ENCODE results near the gene UBE2D3. TPM values are rescaled to one million over a fixed set of nuclear protein-coding genes. Genes with fewer than 3 reads are reported as not detected.

Gene UBE2D3
- total RNA-seq, 1 donor from 2014 or later: 340 TPM

- H3K4me3 Mint-ChIP-seq (ENCODE audit: unreplicated experiment): no peak overlapping the region
- FAIRE-seq: peak; percentile 60
- Histone ChIP-seq H2AFZ (ENCODE audit: low read depth, low read length) (no peak overlapping the region), H3K4me3 (ENCODE audit: insufficient read depth, low read depth, low read length) (no peak overlapping the region), H3K27me3 (ENCODE audit: insufficient read depth, low read length) (no peaks in the 10 kb centered on the region), H3K27ac (ENCODE audit: low read depth, low read length) (no peak overlapping the region), H3K36me3 (ENCODE audit: insufficient read depth, low read length) (no peaks in the 10 kb centered on the region), H3K9me3 (ENCODE audit: insufficient read depth, low read depth, low read length) (peaks cover 2% of the 10 kb centered on the region), H4K20me1 (ENCODE audit: insufficient read depth, low read length) (no peaks in the 10 kb centered on the region), H3K79me2 (ENCODE audit: insufficient read depth, low read length) (no peaks in the 10 kb centered on the region), H3K4me2 (ENCODE audit: low read length) (no peak overlapping the region), H3K4me1 (ENCODE audit: insufficient read depth, low read length) (no peaks in the 10 kb centered on the region), H3K9ac (ENCODE audit: low read length) (no peak overlapping the region)
- H3K4me1 Mint-ChIP-seq (ENCODE audit: low read depth, unreplicated experiment): no peaks in the 10 kb centered on the region
- H3K9me3 Mint-ChIP-seq (ENCODE audit: unreplicated experiment): peaks cover 17% of the 10 kb centered on the region
- no peak overlapping the region for H3K27ac Mint-ChIP-seq (ENCODE audit: unreplicated experiment)
- H3K36me3 Mint-ChIP-seq (ENCODE audit: low read depth, unreplicated experiment): peaks cover 9% of the 10 kb centered on the region
- H3K27me3 Mint-ChIP-seq (ENCODE audit: low read depth, unreplicated experiment): no peaks in the 10 kb centered on the region
- TF ChIP-seq CTCF (IDR thresholded peaks at IDR 0.05; ENCODE audit: insufficient read depth, low read depth, low read length) (no peak), EZH2 (IDR thresholded peaks at IDR 0.05; ENCODE audit: insufficient read depth, low read length) (no peak)
- no peak for DNase-seq (ENCODE audit: low read depth)
Measured at GRCh38 chr4:102858828-102859464, 31.6 kb upstream of the UBE2D3 start.

DNA sequence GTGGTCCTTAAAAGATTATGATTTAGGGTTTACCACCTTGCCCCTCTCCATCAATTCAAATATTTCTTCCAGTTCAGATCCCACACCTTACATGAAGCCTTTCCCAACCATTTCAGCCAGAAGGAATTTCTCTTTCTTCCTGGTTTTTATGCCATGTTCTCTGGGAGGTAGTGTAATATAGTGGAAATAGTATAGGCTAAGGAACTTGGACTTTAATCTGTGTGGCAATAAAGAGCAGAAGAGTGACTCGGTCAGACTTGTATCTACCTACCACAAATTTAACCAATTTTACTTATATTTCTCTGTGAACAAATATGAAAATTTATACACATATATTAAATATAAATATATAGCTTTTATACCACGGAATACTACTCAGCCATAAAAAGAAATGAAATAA is 23.0 kb upstream of the UBE2D3 start:
- H3K4me3 Mint-ChIP-seq (ENCODE audit: unreplicated experiment): no peak overlapping the region
- Histone ChIP-seq H3K9ac (ENCODE audit: low read length) (no peak overlapping the region), H3K27ac (ENCODE audit: low read depth, low read length) (no peak overlapping the region), H3K79me2 (ENCODE audit: insufficient read depth, low read length) (no peaks in the 10 kb centered on the region), H3K9me3 (ENCODE audit: insufficient read depth, low read depth, low read length) (no peaks in the 10 kb centered on the region), H3K4me2 (ENCODE audit: low read length) (no peak overlapping the region), H3K4me1 (ENCODE audit: insufficient read depth, low read length) (no peaks in the 10 kb centered on the region), H3K4me3 (ENCODE audit: insufficient read depth, low read depth, low read length) (no peak overlapping the region), H3K36me3 (ENCODE audit: insufficient read depth, low read length) (no peaks in the 10 kb centered on the region), H2AFZ (ENCODE audit: low read depth, low read length) (no peak overlapping the region), H4K20me1 (ENCODE audit: insufficient read depth, low read length) (no peaks in the 10 kb centered on the region), H3K27me3 (ENCODE audit: insufficient read depth, low read length) (no peaks in the 10 kb centered on the region)
- TF ChIP-seq EZH2 (IDR thresholded peaks at IDR 0.05; ENCODE audit: insufficient read depth, low read length): no peak
- TF ChIP-seq CTCF (IDR thresholded peaks at IDR 0.05; ENCODE audit: insufficient read depth, low read depth, low read length): no peak
- no peaks in the 10 kb centered on the region for H3K27me3 Mint-ChIP-seq (ENCODE audit: low read depth, unreplicated experiment)
- no peaks in the 10 kb centered on the region for H3K36me3 Mint-ChIP-seq (ENCODE audit: low read depth, unreplicated experiment)
- H3K27ac Mint-ChIP-seq (ENCODE audit: unreplicated experiment): no peak overlapping the region
- FAIRE-seq (no peak), DNase-seq (ENCODE audit: low read depth) (no peak)
- H3K4me1 Mint-ChIP-seq (ENCODE audit: low read depth, unreplicated experiment): no peaks in the 10 kb centered on the region
- no peaks in the 10 kb centered on the region for H3K9me3 Mint-ChIP-seq (ENCODE audit: unreplicated experiment)

DNA sequence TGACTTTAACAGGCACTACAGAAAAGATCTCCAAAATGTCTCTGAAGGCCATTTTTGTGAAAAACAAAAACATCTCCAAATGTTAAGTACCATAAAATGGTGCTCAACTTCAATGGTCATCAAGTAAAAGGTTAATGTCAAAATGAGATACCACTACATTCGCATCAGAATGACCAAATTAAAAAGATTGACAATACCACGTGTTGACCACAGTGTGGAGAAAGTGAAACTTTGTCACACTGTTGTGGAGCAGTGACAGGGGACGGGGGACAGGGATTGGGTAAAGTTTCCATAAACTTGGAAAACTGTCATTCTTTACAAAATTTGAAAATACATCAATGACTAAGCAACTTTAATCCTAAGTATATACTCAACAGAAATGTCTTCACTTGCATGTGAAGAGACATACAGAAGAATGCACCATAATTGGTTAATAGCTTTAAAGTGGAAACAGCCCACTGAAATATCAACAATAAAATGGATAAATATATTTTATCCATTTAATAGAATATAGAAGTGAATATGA is 22.3 kb upstream of the UBE2D3 start:
- H3K4me1 Mint-ChIP-seq (ENCODE audit: low read depth, unreplicated experiment): no peaks in the 10 kb centered on the region
- H3K9ac ChIP-seq (ENCODE audit: low read length): no peak overlapping the region
- no peak for FAIRE-seq
- no peaks in the 10 kb centered on the region for H3K27me3 ChIP-seq (ENCODE audit: insufficient read depth, low read length)
- no peak overlapping the region for H3K4me3 ChIP-seq (ENCODE audit: insufficient read depth, low read depth, low read length)
- H3K4me2 ChIP-seq (ENCODE audit: low read length): no peak overlapping the region
- DNase-seq (ENCODE audit: low read depth): no peak
- no peaks in the 10 kb centered on the region for H3K9me3 ChIP-seq (ENCODE audit: insufficient read depth, low read depth, low read length)
- H2AFZ ChIP-seq (ENCODE audit: low read depth, low read length): no peak overlapping the region
- H3K4me1 ChIP-seq (ENCODE audit: insufficient read depth, low read length): no peaks in the 10 kb centered on the region
- no peak for TF ChIP-seq EZH2 (IDR thresholded peaks at IDR 0.05; ENCODE audit: insufficient read depth, low read length)
- no peak for TF ChIP-seq CTCF (IDR thresholded peaks at IDR 0.05; ENCODE audit: insufficient read depth, low read depth, low read length)
- no peaks in the 10 kb centered on the region for H3K36me3 ChIP-seq (ENCODE audit: insufficient read depth, low read length)
- H3K36me3 Mint-ChIP-seq (ENCODE audit: low read depth, unreplicated experiment): no peaks in the 10 kb centered on the region
- H4K20me1 ChIP-seq (ENCODE audit: insufficient read depth, low read length): no peaks in the 10 kb centered on the region
- H3K79me2 ChIP-seq (ENCODE audit: insufficient read depth, low read length): no peaks in the 10 kb centered on the region
- H3K9me3 Mint-ChIP-seq (ENCODE audit: unreplicated experiment): no peaks in the 10 kb centered on the region
- H3K27ac Mint-ChIP-seq (ENCODE audit: unreplicated experiment): no peak overlapping the region
- no peak overlapping the region for H3K27ac ChIP-seq (ENCODE audit: low read depth, low read length)
- H3K4me3 Mint-ChIP-seq (ENCODE audit: unreplicated experiment): no peak overlapping the region
- H3K27me3 Mint-ChIP-seq (ENCODE audit: low read depth, unreplicated experiment): no peaks in the 10 kb centered on the region
